Measurements from ENCODE around the gene MDGA2. TPM values are rescaled to one million over a fixed set of nuclear protein-coding genes. Genes with fewer than 3 reads are reported as not detected.

The MDGA2 gene
- total RNA-seq, 1 donor from 2014 or later: 0.39 TPM

GRCh38 chr14:47676315-47676617 is 861 bp upstream of the MDGA2 start:
- DNase-seq: no peak
- peak overlapping the region; percentile 94 for H3K4me3 Mint-ChIP-seq (ENCODE audit: unreplicated experiment)
- H3K27ac Mint-ChIP-seq (ENCODE audit: unreplicated experiment): no peak overlapping the region
- no peaks in the 10 kb centered on the region for H3K36me3 Mint-ChIP-seq (ENCODE audit: unreplicated experiment)
- peaks cover 1% of the 10 kb centered on the region for H3K4me1 Mint-ChIP-seq (ENCODE audit: low read depth, unreplicated experiment)
- TF ChIP-seq, protein P1, sequence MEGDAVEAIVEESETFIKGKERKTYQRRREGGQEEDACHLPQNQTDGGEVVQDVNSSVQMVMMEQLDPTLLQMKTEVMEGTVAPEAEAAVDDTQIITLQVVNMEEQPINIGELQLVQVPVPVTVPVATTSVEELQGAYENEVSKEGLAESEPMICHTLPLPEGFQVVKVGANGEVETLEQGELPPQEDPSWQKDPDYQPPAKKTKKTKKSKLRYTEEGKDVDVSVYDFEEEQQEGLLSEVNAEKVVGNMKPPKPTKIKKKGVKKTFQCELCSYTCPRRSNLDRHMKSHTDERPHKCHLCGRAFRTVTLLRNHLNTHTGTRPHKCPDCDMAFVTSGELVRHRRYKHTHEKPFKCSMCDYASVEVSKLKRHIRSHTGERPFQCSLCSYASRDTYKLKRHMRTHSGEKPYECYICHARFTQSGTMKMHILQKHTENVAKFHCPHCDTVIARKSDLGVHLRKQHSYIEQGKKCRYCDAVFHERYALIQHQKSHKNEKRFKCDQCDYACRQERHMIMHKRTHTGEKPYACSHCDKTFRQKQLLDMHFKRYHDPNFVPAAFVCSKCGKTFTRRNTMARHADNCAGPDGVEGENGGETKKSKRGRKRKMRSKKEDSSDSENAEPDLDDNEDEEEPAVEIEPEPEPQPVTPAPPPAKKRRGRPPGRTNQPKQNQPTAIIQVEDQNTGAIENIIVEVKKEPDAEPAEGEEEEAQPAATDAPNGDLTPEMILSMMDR (IDR thresholded peaks at IDR 0.05; ENCODE audit: partially characterized antibody, unreplicated experiment): no peak
- peaks cover 6% of the 10 kb centered on the region for H3K27me3 Mint-ChIP-seq (ENCODE audit: unreplicated experiment)
- H3K9me3 Mint-ChIP-seq (ENCODE audit: unreplicated experiment): peaks cover 7% of the 10 kb centered on the region

- no peak overlapping the region for H3K27ac Mint-ChIP-seq (ENCODE audit: unreplicated experiment)
- H3K4me1 Mint-ChIP-seq (ENCODE audit: low read depth, unreplicated experiment): peaks cover 1% of the 10 kb centered on the region
- no peaks in the 10 kb centered on the region for H3K36me3 Mint-ChIP-seq (ENCODE audit: unreplicated experiment)
- peak; percentile 53 for DNase-seq
- peaks cover 7% of the 10 kb centered on the region for H3K9me3 Mint-ChIP-seq (ENCODE audit: unreplicated experiment)
- peak overlapping the region; percentile 95 for H3K4me3 Mint-ChIP-seq (ENCODE audit: unreplicated experiment)
- TF ChIP-seq, protein P1 (IDR thresholded peaks at IDR 0.05; ENCODE audit: partially characterized antibody, unreplicated experiment): no peak
- peaks cover 6% of the 10 kb centered on the region for H3K27me3 Mint-ChIP-seq (ENCODE audit: unreplicated experiment)
These were observed 601 bp downstream of the MDGA2 start for GRCh38 chr14:47674543-47675465.

GRCh38 chr14:47674148-47674542 is 1.3 kb downstream of the MDGA2 start:
- H3K27ac Mint-ChIP-seq (ENCODE audit: unreplicated experiment): no peak overlapping the region
- H3K9me3 Mint-ChIP-seq (ENCODE audit: unreplicated experiment): peaks cover 7% of the 10 kb centered on the region
- peaks cover 1% of the 10 kb centered on the region for H3K4me1 Mint-ChIP-seq (ENCODE audit: low read depth, unreplicated experiment)
- no peaks in the 10 kb centered on the region for H3K36me3 Mint-ChIP-seq (ENCODE audit: unreplicated experiment)
- peaks cover 6% of the 10 kb centered on the region for H3K27me3 Mint-ChIP-seq (ENCODE audit: unreplicated experiment)
- peak overlapping the region; percentile 95 for H3K4me3 Mint-ChIP-seq (ENCODE audit: unreplicated experiment)
- TF ChIP-seq, protein P1 (IDR thresholded peaks at IDR 0.05; ENCODE audit: partially characterized antibody, unreplicated experiment): no peak
- DNase-seq: peak; percentile 60

DNA sequence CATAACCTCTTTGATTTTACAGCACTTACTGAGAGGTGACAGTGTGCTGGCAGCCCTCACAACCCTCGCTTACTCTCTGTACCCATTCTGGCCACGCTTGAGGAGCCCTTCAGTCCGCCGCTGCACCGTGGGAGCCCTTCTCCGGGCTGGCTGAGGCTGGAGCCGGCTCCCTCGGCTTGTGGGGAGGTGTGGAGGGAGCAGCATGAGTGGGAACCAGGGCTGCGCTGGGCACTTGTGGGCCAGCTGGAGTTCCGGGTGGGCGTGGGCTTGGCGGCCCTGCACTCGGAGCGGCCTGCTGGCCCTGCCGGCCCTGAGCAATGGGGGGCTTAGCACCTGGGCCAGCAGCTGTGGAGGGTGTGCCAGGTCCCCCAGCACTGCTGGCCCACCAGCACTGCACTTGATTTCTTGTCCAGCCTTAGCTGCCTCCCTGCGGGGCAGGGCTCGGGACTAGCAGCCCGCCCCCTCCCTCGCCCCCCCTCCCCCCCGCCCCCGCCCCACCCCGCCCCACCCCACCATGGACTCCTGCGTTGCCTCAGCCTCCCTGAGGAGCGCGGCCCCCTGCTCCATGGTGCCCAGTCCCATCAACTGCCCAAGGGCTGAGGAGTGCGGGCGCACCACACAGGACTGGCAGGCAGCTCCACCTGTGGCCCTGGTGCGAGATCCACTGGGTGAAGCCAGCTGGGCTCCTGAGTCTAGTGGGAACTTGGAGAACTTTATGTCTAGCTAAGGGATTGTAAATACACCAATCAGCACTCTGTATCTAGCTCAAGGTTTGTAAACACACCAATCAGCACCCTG is 9.9 kb downstream of the MDGA2 start:
- DNase-seq: no peak
- Mint-ChIP-seq H3K4me1 (ENCODE audit: low read depth, unreplicated experiment) (no peaks in the 10 kb centered on the region), H3K9me3 (ENCODE audit: unreplicated experiment) (no peaks in the 10 kb centered on the region), H3K4me3 (ENCODE audit: unreplicated experiment) (no peak overlapping the region), H3K27ac (ENCODE audit: unreplicated experiment) (no peak overlapping the region), H3K27me3 (ENCODE audit: unreplicated experiment) (peaks cover 3% of the 10 kb centered on the region), H3K36me3 (ENCODE audit: unreplicated experiment) (no peaks in the 10 kb centered on the region)
- TF ChIP-seq, protein P1 (IDR thresholded peaks at IDR 0.05; ENCODE audit: partially characterized antibody, unreplicated experiment): no peak
